Neural cell (in vitro differentiated cells): ENCODE data around the gene WDR87. TPM values are rescaled to one million over a fixed set of nuclear protein-coding genes. Genes with fewer than 3 reads are reported as not detected.

ENCODE experiments used
- H2AFZ ChIP-seq: fragments of 200-600, 300-800 bp; sonication (generic), shearing (Covaris generic); 2 replicates; pipeline ENCODE4 v1.6.0; 2014; ENCODE audit warnings: low read depth, mild to moderate bottlenecking, antibody characterized with exemption, low read length, moderate library complexity
- H3F3A ChIP-seq: fragments of 200-600 bp; shearing (Covaris generic); 2 replicates; pipeline ENCODE4 v1.6.1; 2016; ENCODE audit warnings: mild to moderate bottlenecking, moderate library complexity, mixed read lengths, antibody characterized with exemption, low read length; ENCODE audit not compliant: insufficient read depth, poor library complexity, severe bottlenecking
- H3K27ac ChIP-seq: fragments of 200-600, 300-800 bp; sonication (generic), shearing (Covaris generic); 2 replicates; pipeline ENCODE4 v1.5.1; 2014; ENCODE audit warnings: mild to moderate bottlenecking, low read length, moderate library complexity
- H3K27me3 ChIP-seq: fragments of 300-800, 200-600 bp; sonication (generic), shearing (Covaris generic); 2 replicates; pipeline ENCODE4 v1.6.0; 2014; ENCODE audit warnings: mild to moderate bottlenecking, low read depth, low read length, moderate library complexity; ENCODE audit not compliant: insufficient read depth
- H3K36me3 ChIP-seq: fragments of 300-800, 200-600 bp; sonication (generic), shearing (Covaris generic); 2 replicates; pipeline ENCODE4 v1.5.1; 2014; ENCODE audit warnings: mild to moderate bottlenecking, antibody characterized with exemption, low read length, moderate library complexity; ENCODE audit not compliant: insufficient read depth
- H3K4me2 ChIP-seq: fragments of 300-800, 200-600 bp; sonication (generic), shearing (Covaris generic); 2 replicates; pipeline ENCODE4 v1.6.0; 2014; ENCODE audit warnings: mild to moderate bottlenecking, low read length
- H3K4me3 ChIP-seq: fragments of 300-800, 200-600 bp; sonication (generic), shearing (Covaris generic); 2 replicates; pipeline ENCODE4 v1.5.1; 2014; ENCODE audit warnings: mild to moderate bottlenecking, low read length, moderate library complexity
- H3K79me2 ChIP-seq: fragments of 200-600 bp; shearing (Covaris generic); replicated peaks from 2 replicates; pipeline ENCODE4 v1.6.0; 2014; ENCODE audit warnings: mild to moderate bottlenecking, low read length, moderate library complexity; ENCODE audit not compliant: insufficient read depth
- H3K9ac ChIP-seq: fragments of 300-800, 200-600 bp; sonication (generic), shearing (Covaris generic); 2 replicates; pipeline ENCODE4 v1.6.1; 2016; ENCODE audit warnings: mild to moderate bottlenecking, low read length, mixed read lengths
- H3K9me2 ChIP-seq: fragments of 200-600 bp; shearing (Covaris generic); 2 replicates; pipeline ENCODE4 v1.6.1; 2016; ENCODE audit warnings: mild to moderate bottlenecking, low read length, mixed read lengths; ENCODE audit not compliant: insufficient read depth
- H3K9me3 ChIP-seq: fragments of 200-600, 300-800 bp; sonication (generic), shearing (Covaris generic); 2 replicates; pipeline ENCODE4 v1.6.1; 2016; ENCODE audit warnings: mild to moderate bottlenecking, mixed run types, low read length, moderate library complexity, mixed read lengths
- H4K20me1 ChIP-seq: fragments of 200-600 bp; shearing (Covaris generic); 2 replicates; pipeline ENCODE4 v1.6.1; 2016; ENCODE audit warnings: mild to moderate bottlenecking, mixed run types; ENCODE audit not compliant: insufficient read depth
- CTCF ChIP-seq: fragments of 450-650 bp; IDR thresholded peaks from 2 replicates; pipeline ENCODE4 v1.5.1; 2014; ENCODE audit warnings: antibody characterized with exemption, mild to moderate bottlenecking, moderate library complexity; ENCODE audit not compliant: poor library complexity, severe bottlenecking
- EP300 ChIP-seq: fragments of 450-650 bp; conservative IDR thresholded peaks from 2 replicates; pipeline ENCODE4 v1.6.1; 2014; ENCODE audit warnings: antibody characterized with exemption, mild to moderate bottlenecking, moderate library complexity; ENCODE audit not compliant: poor library complexity, severe bottlenecking
- EZH2 ChIP-seq: fragments of 200-600, 300-800 bp; shearing (Covaris generic), sonication (generic); IDR thresholded peaks from 2 replicates; pipeline ENCODE4 v1.6.1; 2014; ENCODE audit warnings: antibody characterized with exemption, low read length, borderline replicate concordance, mild to moderate bottlenecking; ENCODE audit not compliant: insufficient read depth, poor library complexity, severe bottlenecking
- MXI1 ChIP-seq: fragments of 450-650 bp; conservative IDR thresholded peaks from 2 replicates; pipeline ENCODE4 v1.6.1; 2014; ENCODE audit warnings: antibody characterized with exemption, mild to moderate bottlenecking; ENCODE audit not compliant: poor library complexity, severe bottlenecking
- POLR2AphosphoS5 ChIP-seq: IDR thresholded peaks from 2 replicates; pipeline ENCODE4 v1.6.1; 2012
- RAD21 ChIP-seq: fragments of 450-650 bp; conservative IDR thresholded peaks from 2 replicates; pipeline ENCODE4 v1.6.1; 2014; ENCODE audit warnings: antibody characterized with exemption, mild to moderate bottlenecking, moderate library complexity
- REST ChIP-seq: IDR thresholded peaks from 2 replicates; pipeline ENCODE4 v1.6.1; 2012; ENCODE audit warnings: borderline replicate concordance
- SMC3 ChIP-seq: fragments of 450-650 bp; conservative IDR thresholded peaks from 2 replicates; pipeline ENCODE4 v1.6.1; 2014; ENCODE audit warnings: antibody characterized with exemption, mild to moderate bottlenecking, moderate library complexity; ENCODE audit not compliant: poor library complexity
- TAF1 ChIP-seq: IDR thresholded peaks from 2 replicates; pipeline ENCODE4 v1.6.1; 2012; ENCODE audit warnings: low read depth
- polyA plus RNA-seq: library from polyadenylated mRNA; depleted of rRNA; stranded (reverse); fragments of >200 nt; gene quantifications from 2 replicates; pipeline ENCODE4 v1.2.3, GENCODE V29; 2014

Gene WDR87
- polyA plus RNA-seq, 1 donor from 2014 or later: not detected

DNA sequence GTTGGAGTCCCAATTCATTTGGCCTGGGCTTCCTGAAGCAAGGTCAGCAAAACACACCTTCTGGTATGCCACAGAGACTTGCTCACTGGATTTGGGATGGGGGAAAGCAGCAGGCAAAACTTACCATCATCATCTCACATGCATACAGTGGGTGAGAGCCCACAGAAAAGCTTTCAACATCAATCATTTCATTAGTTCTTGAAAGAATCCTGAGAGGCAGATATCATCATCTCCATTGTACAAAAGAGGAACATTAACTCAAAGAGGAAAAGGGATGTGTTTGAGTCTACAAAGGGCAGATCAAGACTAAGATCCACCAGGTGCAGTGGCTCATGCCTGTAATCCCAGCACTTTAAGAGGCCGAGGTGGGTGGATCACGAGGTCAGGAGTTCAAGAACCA is 6.4 kb downstream of the WDR87 start:
- no peak for TF ChIP-seq POLR2AphosphoS5
- TF ChIP-seq EZH2: no peak
- Histone ChIP-seq H3K4me2 (no peak overlapping the region), H2AFZ (no peak overlapping the region), H3K9ac (no peak overlapping the region), H3F3A (no peaks in the 10 kb centered on the region), H3K27me3 (no peaks in the 10 kb centered on the region), H3K4me3 (no peak overlapping the region), H3K27ac (no peak overlapping the region), H3K36me3 (no peaks in the 10 kb centered on the region), H3K9me2 (no peaks in the 10 kb centered on the region), H3K79me2 (no peaks in the 10 kb centered on the region), H3K9me3 (no peaks in the 10 kb centered on the region), H4K20me1 (no peaks in the 10 kb centered on the region)

- Histone ChIP-seq H3K9me2 (no peaks in the 10 kb centered on the region), H3K9me3 (no peaks in the 10 kb centered on the region), H4K20me1 (no peaks in the 10 kb centered on the region), H3K36me3 (no peaks in the 10 kb centered on the region), H2AFZ (no peak overlapping the region), H3K4me2 (no peak overlapping the region), H3F3A (no peaks in the 10 kb centered on the region), H3K79me2 (no peaks in the 10 kb centered on the region), H3K27ac (no peak overlapping the region), H3K9ac (no peak overlapping the region), H3K4me3 (no peak overlapping the region), H3K27me3 (no peaks in the 10 kb centered on the region)
- TF ChIP-seq SMC3 (no peak), MXI1 (no peak), REST (no peak), EP300 (no peak), EZH2 (no peak), RAD21 (no peak), CTCF (no peak), POLR2AphosphoS5 (no peak), TAF1 (no peak)
These were observed 6.9 kb downstream of the WDR87 start for GRCh38 chr19:37899453-37899852.

DNA sequence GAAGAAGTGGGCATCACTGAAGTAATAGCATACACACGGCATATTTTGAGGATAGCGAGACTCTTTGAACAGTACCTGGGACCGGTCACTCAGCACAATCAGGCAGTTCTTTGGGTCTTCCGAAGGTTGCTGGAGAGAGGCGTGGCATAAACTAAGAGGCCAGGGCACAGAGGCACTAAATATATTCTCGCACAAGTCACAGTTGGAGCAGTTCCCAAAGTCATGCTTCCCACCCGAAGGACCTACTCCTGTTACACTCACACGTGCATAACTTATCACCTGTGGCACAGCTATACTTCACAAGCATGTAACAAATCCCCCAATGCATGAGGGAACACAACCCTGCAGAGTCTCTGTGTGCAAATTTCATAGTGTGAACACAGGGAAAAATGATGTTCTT is 10.2 kb downstream of the WDR87 start:
- no peaks in the 10 kb centered on the region for H4K20me1 ChIP-seq
- H3K4me2 ChIP-seq: no peak overlapping the region
- no peaks in the 10 kb centered on the region for H3F3A ChIP-seq
- H3K9ac ChIP-seq: no peak overlapping the region
- H2AFZ ChIP-seq: no peak overlapping the region
- TF ChIP-seq CTCF (no peak), REST (no peak), SMC3 (no peak), EZH2 (no peak), EP300 (no peak), MXI1 (no peak), POLR2AphosphoS5 (no peak), TAF1 (no peak), RAD21 (no peak)
- H3K4me3 ChIP-seq: no peak overlapping the region
- H3K36me3 ChIP-seq: no peaks in the 10 kb centered on the region
- H3K79me2 ChIP-seq: no peaks in the 10 kb centered on the region
- no peaks in the 10 kb centered on the region for H3K9me2 ChIP-seq
- no peaks in the 10 kb centered on the region for H3K27me3 ChIP-seq
- H3K27ac ChIP-seq: no peak overlapping the region
- no peaks in the 10 kb centered on the region for H3K9me3 ChIP-seq
